ENCODE results near the gene ZGRF1.
"Not testable (repeated sequence)": the region's sequence is repeated elsewhere in the genome, so short reads cannot be mapped to it uniquely, and the experiment has no call there.

The ZGRF1 gene

GRCh38 chr4:112636688-112637551 lies at the start of gene ZGRF1, which contains the start of gene LARP7:
TSS of gene ZGRF1 (minus strand) at chr4:112636909. CDS start at chr4:112633176, 3,733 bp downstream.
TSS of gene LARP7 (plus strand) at chr4:112637143. CDS start at chr4:112644670, 7,527 bp downstream.
- Histone ChIP-seq H3K36me3 (ENCODE audit: control insufficient read depth in 2 of 2, insufficient read depth in 2 of 2, low read length in 2 of 2) (no peaks in the 10 kb centered on the region), H3K4me1 (ENCODE audit: control insufficient read depth in 2 of 2, insufficient read depth in 2 of 2, low read length in 2 of 2) (peaks cover 9 to 16% of the 10 kb centered on the region in 2 donors), H3K9ac (ENCODE audit: low read depth in 1 of 2, low read length in 2 of 2) (peak within 1 kb of the TSS; percentile 90 to 93), H3K27me3 (ENCODE audit: control insufficient read depth in 2 of 2, insufficient read depth in 2 of 2, low read length in 2 of 2) (no peaks in the 10 kb centered on the region), H3K27ac (ENCODE audit: low read depth in 2 of 2, low read length in 2 of 2) (peak within 1 kb of the TSS; percentile 97 to 98), H3K4me3 (ENCODE audit: low read length in 2 of 2) (peak within 1 kb of the TSS; percentile 100), H3K9me3 (ENCODE audit: control insufficient read depth in 2 of 2, low read length in 2 of 2) (no peaks in the 10 kb centered on the region)

GRCh38 chr4:112680996-112681395 lies 44.3 kb upstream of the ZGRF1 start:
- Histone ChIP-seq H3K4me1 (ENCODE audit: control insufficient read depth in 2 of 2, insufficient read depth in 2 of 2, low read length in 2 of 2) (no peaks in the 10 kb centered on the region), H3K27me3 (ENCODE audit: control insufficient read depth in 2 of 2, insufficient read depth in 2 of 2, low read length in 2 of 2) (no peaks in the 10 kb centered on the region), H3K36me3 (ENCODE audit: control insufficient read depth in 2 of 2, insufficient read depth in 2 of 2, low read length in 2 of 2) (no peaks in the 10 kb centered on the region), H3K9me3 (ENCODE audit: control insufficient read depth in 2 of 2, low read length in 2 of 2) (no peaks in the 10 kb centered on the region), H3K4me3 (ENCODE audit: low read length in 2 of 2) (no peak overlapping the region), H3K9ac (ENCODE audit: low read depth in 1 of 2, low read length in 2 of 2) (no peak overlapping the region), H3K27ac (ENCODE audit: low read depth in 2 of 2, low read length in 2 of 2) (no peak overlapping the region)

- no peak overlapping the region for H3K9ac ChIP-seq (ENCODE audit: low read depth in 1 of 2, low read length in 2 of 2)
- H3K4me1 ChIP-seq (ENCODE audit: control insufficient read depth in 2 of 2, insufficient read depth in 2 of 2, low read length in 2 of 2): no peaks in the 10 kb centered on the region
- no peak overlapping the region for H3K27ac ChIP-seq (ENCODE audit: low read depth in 2 of 2, low read length in 2 of 2)
- H3K36me3 ChIP-seq (ENCODE audit: control insufficient read depth in 2 of 2, insufficient read depth in 2 of 2, low read length in 2 of 2): no peaks in the 10 kb centered on the region
- H3K27me3 ChIP-seq (ENCODE audit: control insufficient read depth in 2 of 2, insufficient read depth in 2 of 2, low read length in 2 of 2): no peaks in the 10 kb centered on the region
- no peak overlapping the region for H3K4me3 ChIP-seq (ENCODE audit: low read length in 2 of 2)
- H3K9me3 ChIP-seq (ENCODE audit: control insufficient read depth in 2 of 2, low read length in 2 of 2): no peaks in the 10 kb centered on the region
Observed at GRCh38 chr4:112677519-112678091, 40.9 kb upstream of the ZGRF1 start.

- Histone ChIP-seq H3K4me1 (ENCODE audit: control insufficient read depth in 2 of 2, insufficient read depth in 2 of 2, low read length in 2 of 2) (no peaks in the 10 kb centered on the region), H3K4me3 (ENCODE audit: low read length in 2 of 2) (no peak overlapping the region), H3K9ac (ENCODE audit: low read depth in 1 of 2, low read length in 2 of 2) (no peak overlapping the region), H3K27ac (ENCODE audit: low read depth in 2 of 2, low read length in 2 of 2) (no peak overlapping the region), H3K27me3 (ENCODE audit: control insufficient read depth in 2 of 2, insufficient read depth in 2 of 2, low read length in 2 of 2) (no peaks in the 10 kb centered on the region), H3K9me3 (ENCODE audit: control insufficient read depth in 2 of 2, low read length in 2 of 2) (no peaks in the 10 kb centered on the region), H3K36me3 (ENCODE audit: control insufficient read depth in 2 of 2, insufficient read depth in 2 of 2, low read length in 2 of 2) (no peaks in the 10 kb centered on the region)
Observed at GRCh38 chr4:112674376-112674775, 37.7 kb upstream of the ZGRF1 start.

- Histone ChIP-seq H3K27me3 (ENCODE audit: control insufficient read depth in 2 of 2, insufficient read depth in 2 of 2, low read length in 2 of 2) (no peaks in the 10 kb centered on the region), H3K4me3 (ENCODE audit: low read length in 2 of 2) (no peak overlapping the region), H3K9ac (ENCODE audit: low read depth in 1 of 2, low read length in 2 of 2) (no peak overlapping the region), H3K27ac (ENCODE audit: low read depth in 2 of 2, low read length in 2 of 2) (no peak overlapping the region), H3K4me1 (ENCODE audit: control insufficient read depth in 2 of 2, insufficient read depth in 2 of 2, low read length in 2 of 2) (no peaks in the 10 kb centered on the region), H3K36me3 (ENCODE audit: control insufficient read depth in 2 of 2, insufficient read depth in 2 of 2, low read length in 2 of 2) (no peaks in the 10 kb centered on the region), H3K9me3 (ENCODE audit: control insufficient read depth in 2 of 2, low read length in 2 of 2) (no peaks in the 10 kb centered on the region)
Observed at GRCh38 chr4:112673686-112674085, 37.0 kb upstream of the ZGRF1 start.

- H3K9ac ChIP-seq (ENCODE audit: low read depth in 1 of 2, low read length in 2 of 2): no peak overlapping the region
- no peaks in the 10 kb centered on the region for H3K27me3 ChIP-seq (ENCODE audit: control insufficient read depth in 2 of 2, insufficient read depth in 2 of 2, low read length in 2 of 2)
- no peaks in the 10 kb centered on the region for H3K36me3 ChIP-seq (ENCODE audit: control insufficient read depth in 2 of 2, insufficient read depth in 2 of 2, low read length in 2 of 2)
- no peak overlapping the region for H3K4me3 ChIP-seq (ENCODE audit: low read length in 2 of 2)
- no peaks in the 10 kb centered on the region for H3K9me3 ChIP-seq (ENCODE audit: control insufficient read depth in 2 of 2, low read length in 2 of 2)
- no peaks in the 10 kb centered on the region for H3K4me1 ChIP-seq (ENCODE audit: control insufficient read depth in 2 of 2, insufficient read depth in 2 of 2, low read length in 2 of 2)
- H3K27ac ChIP-seq (ENCODE audit: low read depth in 2 of 2, low read length in 2 of 2): no peak overlapping the region
Observed at GRCh38 chr4:112673076-112673475, 36.4 kb upstream of the ZGRF1 start.

GRCh38 chr4:112668131-112668530 lies 31.4 kb upstream of the ZGRF1 start:
- Histone ChIP-seq H3K27me3 (ENCODE audit: control insufficient read depth in 2 of 2, insufficient read depth in 2 of 2, low read length in 2 of 2) (no peaks in the 10 kb centered on the region), H3K36me3 (ENCODE audit: control insufficient read depth in 2 of 2, insufficient read depth in 2 of 2, low read length in 2 of 2) (no peaks in the 10 kb centered on the region), H3K4me1 (ENCODE audit: control insufficient read depth in 2 of 2, insufficient read depth in 2 of 2, low read length in 2 of 2) (no peaks in the 10 kb centered on the region), H3K4me3 (ENCODE audit: low read length in 2 of 2) (no peak overlapping the region), H3K27ac (ENCODE audit: low read depth in 2 of 2, low read length in 2 of 2) (no peak overlapping the region), H3K9me3 (ENCODE audit: control insufficient read depth in 2 of 2, low read length in 2 of 2) (no peaks in the 10 kb centered on the region), H3K9ac (ENCODE audit: low read depth in 1 of 2, low read length in 2 of 2) (no peak overlapping the region)

- H3K27me3 ChIP-seq (ENCODE audit: control insufficient read depth in 2 of 2, insufficient read depth in 2 of 2, low read length in 2 of 2): no peaks in the 10 kb centered on the region
- no peak overlapping the region for H3K27ac ChIP-seq (ENCODE audit: low read depth in 2 of 2, low read length in 2 of 2)
- no peaks in the 10 kb centered on the region for H3K36me3 ChIP-seq (ENCODE audit: control insufficient read depth in 2 of 2, insufficient read depth in 2 of 2, low read length in 2 of 2)
- H3K9ac ChIP-seq (ENCODE audit: low read depth in 1 of 2, low read length in 2 of 2): no peak overlapping the region
- H3K4me3 ChIP-seq (ENCODE audit: low read length in 2 of 2): no peak overlapping the region
- no peaks in the 10 kb centered on the region for H3K4me1 ChIP-seq (ENCODE audit: control insufficient read depth in 2 of 2, insufficient read depth in 2 of 2, low read length in 2 of 2)
- H3K9me3 ChIP-seq (ENCODE audit: control insufficient read depth in 2 of 2, low read length in 2 of 2): no peaks in the 10 kb centered on the region
Observed at GRCh38 chr4:112664611-112665010, 27.9 kb upstream of the ZGRF1 start.

- H3K27me3 ChIP-seq (ENCODE audit: control insufficient read depth in 2 of 2, insufficient read depth in 2 of 2, low read length in 2 of 2); H3K9ac ChIP-seq (ENCODE audit: low read depth in 1 of 2, low read length in 2 of 2); H3K9me3 ChIP-seq (ENCODE audit: control insufficient read depth in 2 of 2, low read length in 2 of 2); H3K4me3 ChIP-seq (ENCODE audit: low read length in 2 of 2); H3K27ac ChIP-seq (ENCODE audit: low read depth in 2 of 2, low read length in 2 of 2); H3K4me1 ChIP-seq (ENCODE audit: control insufficient read depth in 2 of 2, insufficient read depth in 2 of 2, low read length in 2 of 2): not testable (repeated sequence)
- H3K36me3 ChIP-seq (ENCODE audit: control insufficient read depth in 2 of 2, insufficient read depth in 2 of 2, low read length in 2 of 2): peaks cover 39 to 46% of the 10 kb centered on the region in 2 donors
Observed at GRCh38 chr4:112656115-112656514, 19.4 kb upstream of the ZGRF1 start.

- peaks cover 44 to 54% of the 10 kb centered on the region in 2 donors for H3K36me3 ChIP-seq (ENCODE audit: control insufficient read depth in 2 of 2, insufficient read depth in 2 of 2, low read length in 2 of 2)
Observed at GRCh38 chr4:112655270-112655669, 18.6 kb upstream of the ZGRF1 start.

More at GRCh38 chr4:112655270-112655669, 18.6 kb upstream of the ZGRF1 start:
- Histone ChIP-seq H3K9ac (ENCODE audit: low read depth in 1 of 2, low read length in 2 of 2) (no peak overlapping the region), H3K27me3 (ENCODE audit: control insufficient read depth in 2 of 2, insufficient read depth in 2 of 2, low read length in 2 of 2) (no peaks in the 10 kb centered on the region), H3K4me1 (ENCODE audit: control insufficient read depth in 2 of 2, insufficient read depth in 2 of 2, low read length in 2 of 2) (no peaks in the 10 kb centered on the region), H3K27ac (ENCODE audit: low read depth in 2 of 2, low read length in 2 of 2) (no peak overlapping the region), H3K4me3 (ENCODE audit: low read length in 2 of 2) (no peak overlapping the region), H3K9me3 (ENCODE audit: control insufficient read depth in 2 of 2, low read length in 2 of 2) (no peaks in the 10 kb centered on the region)

All from mucosa of rectum (tissue), 2 donors.